ENCODE data around the gene SQOR.

The SQOR gene

DNA sequence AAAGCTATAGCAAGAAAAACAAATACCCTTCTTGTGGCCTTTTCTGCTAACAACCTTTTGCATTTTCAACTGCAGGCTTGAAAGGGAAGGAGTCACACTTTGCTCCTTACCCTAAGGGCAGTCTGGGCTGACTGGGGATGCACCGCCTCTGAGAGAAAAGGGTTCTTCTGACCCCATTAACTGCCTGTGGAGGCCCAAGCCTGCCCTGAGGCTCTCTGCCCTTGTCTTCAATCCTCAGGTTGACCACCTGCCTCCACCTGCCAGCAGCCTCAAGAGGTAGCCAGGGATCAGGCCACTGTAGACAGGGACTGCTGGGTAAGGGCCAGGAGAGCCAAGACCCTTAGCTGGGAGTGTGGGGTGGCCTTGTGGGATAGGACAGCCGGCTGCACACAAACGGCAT lies 93.8 kb downstream of the SQOR start:
- in situ Hi-C loops (cut with MboI; ENCODE audit: low sequenced_read_pairs, unreplicated experiment) = no loop called here
- TF ChIP-seq, protein P1, sequence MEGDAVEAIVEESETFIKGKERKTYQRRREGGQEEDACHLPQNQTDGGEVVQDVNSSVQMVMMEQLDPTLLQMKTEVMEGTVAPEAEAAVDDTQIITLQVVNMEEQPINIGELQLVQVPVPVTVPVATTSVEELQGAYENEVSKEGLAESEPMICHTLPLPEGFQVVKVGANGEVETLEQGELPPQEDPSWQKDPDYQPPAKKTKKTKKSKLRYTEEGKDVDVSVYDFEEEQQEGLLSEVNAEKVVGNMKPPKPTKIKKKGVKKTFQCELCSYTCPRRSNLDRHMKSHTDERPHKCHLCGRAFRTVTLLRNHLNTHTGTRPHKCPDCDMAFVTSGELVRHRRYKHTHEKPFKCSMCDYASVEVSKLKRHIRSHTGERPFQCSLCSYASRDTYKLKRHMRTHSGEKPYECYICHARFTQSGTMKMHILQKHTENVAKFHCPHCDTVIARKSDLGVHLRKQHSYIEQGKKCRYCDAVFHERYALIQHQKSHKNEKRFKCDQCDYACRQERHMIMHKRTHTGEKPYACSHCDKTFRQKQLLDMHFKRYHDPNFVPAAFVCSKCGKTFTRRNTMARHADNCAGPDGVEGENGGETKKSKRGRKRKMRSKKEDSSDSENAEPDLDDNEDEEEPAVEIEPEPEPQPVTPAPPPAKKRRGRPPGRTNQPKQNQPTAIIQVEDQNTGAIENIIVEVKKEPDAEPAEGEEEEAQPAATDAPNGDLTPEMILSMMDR (IDR thresholded peaks at IDR 0.05; ENCODE audit: borderline replicate concordance, control extremely low read depth, extremely low read depth, insufficient read depth, missing control alignments) = no peak
- no peak for DNase-seq (ENCODE audit: low spot score)

DNA sequence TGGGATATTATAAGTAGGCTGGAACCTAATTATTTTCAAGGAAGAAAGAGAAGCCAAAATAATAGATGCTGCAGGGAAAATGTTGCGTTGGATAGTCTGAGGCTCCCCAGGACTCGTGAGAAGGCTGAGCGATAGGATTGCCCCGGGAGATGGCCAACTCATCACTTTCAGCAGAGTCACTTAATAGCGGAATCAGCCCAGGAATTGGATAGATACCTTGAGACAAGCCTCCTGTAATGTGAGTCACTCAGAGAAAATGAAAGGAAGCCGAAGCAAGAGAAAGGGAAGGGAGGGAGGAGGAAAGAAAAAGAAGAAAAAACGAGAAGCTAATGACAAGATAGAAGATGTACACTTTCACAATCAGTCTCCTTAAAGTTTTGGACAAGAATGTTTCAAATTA lies 94.3 kb downstream of the SQOR start:
- DNase-seq (ENCODE audit: low spot score) = no peak
- TF ChIP-seq, protein P1 (IDR thresholded peaks at IDR 0.05; ENCODE audit: borderline replicate concordance, control extremely low read depth, extremely low read depth, insufficient read depth, missing control alignments) = no peak
- in situ Hi-C loops (cut with MboI; ENCODE audit: low sequenced_read_pairs, unreplicated experiment) = no loop called here

DNA sequence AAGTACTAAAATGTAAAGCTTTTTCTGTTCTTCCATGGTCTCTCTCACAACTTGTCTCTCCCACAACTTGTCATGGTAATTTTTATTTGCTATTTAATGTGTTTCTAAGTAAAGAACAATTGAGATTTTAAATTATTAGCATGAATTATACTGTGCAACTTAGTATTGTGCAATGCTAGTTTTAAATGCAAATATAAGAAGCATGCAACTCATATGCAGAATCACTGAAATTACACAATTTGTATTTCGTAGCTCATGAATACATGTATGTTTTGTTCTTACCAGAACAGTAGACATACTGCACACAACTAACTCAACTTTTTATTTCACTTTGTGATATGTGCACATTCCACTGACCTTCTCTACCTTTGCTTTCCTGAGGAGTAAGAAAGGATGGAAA lies 96.5 kb downstream of the SQOR start:
- TF ChIP-seq, protein P1 (IDR thresholded peaks at IDR 0.05; ENCODE audit: borderline replicate concordance, control extremely low read depth, extremely low read depth, insufficient read depth, missing control alignments) = no peak
- in situ Hi-C loops (cut with MboI; ENCODE audit: low sequenced_read_pairs, unreplicated experiment) = no loop called here

DNA sequence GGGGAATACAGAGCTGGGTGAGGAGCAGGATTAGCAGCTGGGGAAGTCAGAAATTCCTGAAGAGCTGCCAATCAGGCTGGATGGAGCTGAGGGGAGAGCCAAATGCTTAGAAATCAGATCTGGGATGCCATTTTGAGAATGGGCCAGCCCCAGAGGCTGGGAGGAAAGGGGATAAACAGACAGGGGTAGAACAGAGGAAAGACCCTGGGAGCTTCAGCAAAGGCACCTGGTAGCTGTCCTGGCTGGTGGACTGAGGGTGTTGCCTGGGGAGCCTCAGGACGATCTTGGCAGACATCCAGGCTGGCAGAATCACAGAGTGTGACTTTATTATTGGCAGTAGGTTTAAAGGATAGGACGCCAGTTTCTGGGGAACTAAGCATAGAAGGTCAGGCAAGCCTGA lies 97.8 kb downstream of the SQOR start:
- TF ChIP-seq, protein P1 (IDR thresholded peaks at IDR 0.05; ENCODE audit: borderline replicate concordance, control extremely low read depth, extremely low read depth, insufficient read depth, missing control alignments) = no peak
- DNase-seq (ENCODE audit: low spot score) = no peak
- in situ Hi-C loops (cut with MboI; ENCODE audit: low sequenced_read_pairs, unreplicated experiment) = no loop called here

More for the DNA sequence above, 96.5 kb downstream of the SQOR start:
- DNase-seq (ENCODE audit: low spot score) = no peak

DNA sequence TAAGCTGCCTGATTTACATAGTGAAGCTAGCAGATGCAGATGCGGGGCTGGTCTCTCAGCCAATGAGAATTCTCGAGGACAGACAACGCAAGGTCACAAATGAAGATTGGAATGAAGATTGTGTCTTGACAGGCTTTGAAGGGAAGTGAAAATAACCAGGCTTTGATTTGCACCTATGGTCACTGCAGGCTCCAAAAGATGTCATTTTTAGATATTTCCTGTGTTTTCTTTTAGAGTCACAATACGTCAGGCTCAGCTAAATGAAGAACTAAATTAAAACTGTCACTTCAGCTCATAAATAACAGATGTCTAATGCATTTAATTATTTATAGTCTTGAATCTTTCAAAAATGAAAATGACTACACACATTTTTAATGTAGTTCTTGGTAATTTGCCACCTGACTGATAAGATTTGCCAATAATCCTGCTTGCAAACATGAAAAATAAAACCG lies 99.5 kb downstream of the SQOR start:
- TF ChIP-seq, protein P1 (IDR thresholded peaks at IDR 0.05; ENCODE audit: borderline replicate concordance, control extremely low read depth, extremely low read depth, insufficient read depth, missing control alignments) = no peak
- in situ Hi-C loops (cut with MboI; ENCODE audit: low sequenced_read_pairs, unreplicated experiment) = no loop called here
- no peak for DNase-seq (ENCODE audit: low spot score)
